DLD1 (cell line): Measurements from ENCODE around the gene IL18R1.

Source experiments
- in situ Hi-C: cut with HindIII; loops from 2 replicates; pipeline ENCODE4 v1.10.0; 2017; ENCODE audit warnings: low sequenced_read_pairs

Gene IL18R1

GRCh38 chr2:102344397-102344796, 11.2 kb upstream of the IL18R1 start:
- in situ Hi-C loops: no loop called here

DNA sequence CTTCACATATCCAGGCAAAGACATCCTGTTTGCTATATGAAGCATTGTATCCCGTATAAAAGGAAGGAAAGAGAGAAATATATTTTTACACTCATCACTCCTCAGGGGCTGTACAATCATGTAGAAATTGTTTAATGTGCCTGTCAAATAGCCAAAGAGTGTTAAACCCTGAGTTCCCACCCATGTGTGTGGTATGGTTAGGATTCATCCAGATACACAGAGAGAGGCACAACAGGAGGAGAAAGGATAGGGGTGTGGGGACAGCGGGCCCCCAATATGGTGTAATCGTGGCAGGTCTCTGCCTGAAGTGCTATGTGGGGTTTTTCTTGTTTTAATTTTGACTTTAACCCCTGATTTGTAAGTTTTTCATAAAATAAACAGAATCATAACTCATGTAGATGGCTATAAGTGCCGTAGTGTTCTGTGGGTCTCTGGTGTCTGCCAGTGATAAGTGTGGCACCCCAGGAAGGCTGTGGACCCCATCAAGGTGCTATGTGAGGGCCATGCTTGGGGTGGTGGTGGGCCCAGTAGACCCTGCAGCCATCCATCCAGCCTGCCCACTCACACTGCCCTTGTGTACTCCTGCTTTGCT, 10.2 kb upstream of the IL18R1 start:
- in situ Hi-C loops: no loop called here

DNA sequence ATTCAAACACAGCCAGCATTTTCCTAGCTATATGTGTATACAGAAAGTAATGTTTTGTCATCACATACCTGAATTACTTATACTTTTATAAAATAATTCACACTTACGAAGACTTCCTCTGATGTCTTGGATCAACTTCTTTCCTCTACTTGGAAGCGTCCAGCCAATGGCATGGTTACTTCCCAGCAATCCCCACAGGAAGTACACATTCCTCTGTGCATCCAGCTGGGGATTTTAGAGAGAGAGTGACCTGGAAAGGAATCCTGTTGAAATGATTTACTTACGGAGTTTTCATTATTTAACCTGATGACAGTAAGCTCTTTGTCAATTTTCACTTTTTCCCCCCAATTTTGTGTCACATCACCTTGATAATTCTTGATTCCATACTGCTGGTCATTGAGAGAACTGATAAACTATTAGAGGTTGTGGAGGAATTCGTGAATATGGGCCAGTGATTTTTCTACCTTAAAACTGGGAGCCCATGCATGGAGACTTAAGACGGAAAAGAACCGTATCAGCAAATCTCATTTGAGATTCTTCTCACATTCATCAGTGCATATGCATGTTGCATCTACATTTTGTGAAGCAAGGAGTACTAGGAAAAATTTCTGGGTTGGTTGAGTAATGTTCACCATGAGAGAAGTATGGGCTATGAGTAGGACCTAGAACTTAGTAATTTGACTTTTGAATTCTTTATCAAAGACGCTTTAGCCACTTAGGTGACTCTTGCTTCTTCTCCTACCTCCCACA, 9.0 kb upstream of the IL18R1 start:
- in situ Hi-C loops: no loop called here

- in situ Hi-C loops: no loop called here
These were observed 5.3 kb upstream of the IL18R1 start for GRCh38 chr2:102350137-102350793.

- in situ Hi-C loops: no loop called here
These were observed 751 bp downstream of the IL18R1 start for GRCh38 chr2:102356381-102356712.

DNA sequence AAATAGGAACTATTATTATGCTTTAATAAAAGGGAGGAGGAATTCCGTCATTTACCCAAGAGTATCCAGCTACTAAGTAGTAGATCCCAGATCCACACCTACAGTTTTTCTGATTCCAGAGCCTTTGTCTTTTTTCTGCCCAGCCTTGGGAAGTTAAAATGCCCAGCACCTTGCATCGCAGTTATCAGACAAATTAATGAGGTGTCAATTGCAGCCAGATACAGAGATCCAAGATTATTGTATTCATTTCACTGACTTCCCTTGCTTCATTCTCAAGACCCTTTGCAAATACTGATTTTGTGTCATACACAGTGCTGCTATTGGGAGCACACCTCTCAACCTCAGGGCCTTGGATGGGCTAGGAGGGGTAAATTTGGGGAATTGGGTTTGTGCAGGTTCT, 1.1 kb downstream of the IL18R1 start:
- in situ Hi-C loops: no loop called here

DNA sequence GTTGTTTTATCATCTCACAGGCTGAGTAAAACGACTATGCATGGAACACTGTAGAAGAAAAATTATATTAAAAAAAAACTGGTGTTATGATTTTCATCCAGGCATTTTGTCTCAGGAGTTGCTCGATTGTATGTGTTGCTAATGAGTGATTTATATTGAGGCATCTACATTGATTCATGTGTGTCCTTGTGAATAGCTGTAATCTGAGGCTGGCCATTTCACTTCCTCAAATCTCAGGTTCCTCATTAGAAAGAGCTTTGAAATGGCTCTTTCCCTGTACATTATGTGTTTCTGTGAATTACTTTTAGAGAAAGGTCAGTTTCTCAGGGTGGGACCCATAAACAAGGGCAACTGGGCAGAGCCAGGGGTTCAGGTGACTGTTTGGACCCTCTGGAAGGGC, 2.3 kb downstream of the IL18R1 start:
- in situ Hi-C loops: no loop called here

GRCh38 chr2:102358496-102358895, 2.9 kb downstream of the IL18R1 start:
- in situ Hi-C loops: no loop called here

DNA sequence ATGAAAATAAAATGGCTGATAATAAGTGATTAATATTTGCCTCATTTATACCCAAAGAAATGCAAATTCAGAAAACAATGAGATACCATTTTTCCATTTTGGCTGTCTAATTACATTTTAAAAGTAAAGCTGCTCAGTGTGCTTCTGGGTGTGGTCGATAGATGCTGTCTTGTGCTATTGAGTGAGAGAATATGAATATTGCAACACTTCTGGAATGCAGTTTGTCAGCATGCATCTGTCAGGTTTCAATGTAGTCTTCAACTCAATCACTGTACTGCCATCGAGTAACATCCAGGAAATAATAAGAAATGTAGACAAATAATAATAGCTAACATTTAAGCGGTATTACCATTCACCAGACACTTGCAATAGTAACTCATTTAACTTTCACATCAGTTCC, 3.9 kb downstream of the IL18R1 start:
- in situ Hi-C loops: no loop called here

DNA sequence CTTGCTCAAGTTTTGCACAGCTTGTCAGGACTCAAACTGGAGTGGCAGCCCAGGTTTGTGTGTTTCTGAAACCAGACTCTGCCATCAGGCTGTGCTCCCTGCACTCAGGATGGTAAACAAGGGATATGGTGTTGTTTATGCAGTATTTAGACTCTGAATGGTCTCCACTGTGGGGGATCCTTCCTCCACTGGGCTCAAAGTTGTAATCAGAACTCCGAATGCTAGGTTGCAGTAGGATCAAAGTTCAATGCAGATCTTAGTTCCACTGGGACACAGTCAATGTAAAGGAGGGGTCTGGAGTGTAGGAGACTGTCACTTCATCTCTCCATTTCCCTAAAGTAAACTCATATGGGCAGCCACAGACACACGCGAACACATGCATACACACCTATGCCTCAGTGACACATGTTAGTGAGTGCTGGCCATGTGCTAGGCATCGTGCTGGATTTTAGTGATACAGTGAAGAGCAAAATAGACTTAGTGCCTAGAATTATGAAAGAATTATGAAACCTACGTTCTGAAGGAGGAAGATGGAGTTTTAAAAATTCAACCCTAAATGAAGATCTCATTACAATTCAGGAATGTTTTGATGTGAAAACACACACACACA, 6.1 kb downstream of the IL18R1 start:
- in situ Hi-C loops: no loop called here

DNA sequence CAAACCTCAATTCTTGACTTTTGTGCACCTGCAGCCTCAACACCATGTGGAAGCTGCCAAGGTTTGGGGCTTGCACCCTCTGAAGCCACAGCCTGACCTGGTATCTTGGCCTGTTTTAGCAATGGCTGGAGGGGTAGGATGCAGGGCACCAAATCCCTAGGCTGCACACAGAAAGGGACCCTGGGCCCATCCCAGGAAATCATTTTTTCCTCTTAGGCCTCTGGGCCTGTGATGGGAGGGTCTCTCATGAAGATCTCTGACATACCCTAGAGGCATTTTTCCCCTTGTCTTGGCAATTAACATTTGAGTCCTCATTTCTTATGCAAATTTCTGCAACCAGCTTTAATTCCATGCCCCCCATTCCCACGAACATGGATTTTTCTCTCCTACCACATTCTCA, 10.2 kb downstream of the IL18R1 start:
- in situ Hi-C loops: no loop called here

DNA sequence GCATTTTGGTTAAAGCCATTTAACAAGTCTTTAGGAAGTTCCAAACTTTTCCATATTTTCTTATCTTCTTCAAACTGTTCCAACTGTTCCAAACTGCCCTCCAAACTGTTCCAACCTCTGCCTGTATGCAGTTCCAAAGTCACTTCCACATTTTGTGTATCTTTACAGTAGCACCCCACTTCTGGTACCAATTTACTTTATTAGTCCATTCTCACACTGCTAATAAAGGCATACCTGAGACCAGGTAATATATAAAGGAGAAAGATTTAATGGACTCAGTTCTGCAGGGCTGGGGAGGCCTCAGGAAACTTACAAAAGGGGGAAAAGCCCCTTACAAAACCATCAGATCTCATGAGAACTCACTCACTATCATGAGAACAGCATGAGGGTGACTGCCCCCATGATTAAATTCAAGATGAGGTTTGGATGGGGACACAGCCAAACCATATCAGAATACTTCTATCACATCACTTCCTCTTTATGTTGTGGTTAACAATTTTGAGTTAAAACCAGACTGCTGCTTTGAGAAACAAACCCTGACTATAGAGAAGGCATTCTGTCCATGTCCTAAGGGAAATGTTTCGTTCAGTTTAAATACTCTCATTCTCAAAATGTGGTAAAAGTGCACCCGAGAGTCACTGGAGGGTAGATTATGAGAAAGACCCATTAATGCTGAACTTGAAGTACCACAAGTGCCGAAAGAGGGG, 11.0 kb downstream of the IL18R1 start:
- in situ Hi-C loops: no loop called here

GRCh38 chr2:102367331-102367971, 11.9 kb downstream of the IL18R1 start:
- in situ Hi-C loops: no loop called here

- in situ Hi-C loops: no loop called here
These were observed 13.0 kb downstream of the IL18R1 start for GRCh38 chr2:102368461-102369109.

GRCh38 chr2:102369866-102370265, 14.3 kb downstream of the IL18R1 start:
- in situ Hi-C loops: no loop called here

DNA sequence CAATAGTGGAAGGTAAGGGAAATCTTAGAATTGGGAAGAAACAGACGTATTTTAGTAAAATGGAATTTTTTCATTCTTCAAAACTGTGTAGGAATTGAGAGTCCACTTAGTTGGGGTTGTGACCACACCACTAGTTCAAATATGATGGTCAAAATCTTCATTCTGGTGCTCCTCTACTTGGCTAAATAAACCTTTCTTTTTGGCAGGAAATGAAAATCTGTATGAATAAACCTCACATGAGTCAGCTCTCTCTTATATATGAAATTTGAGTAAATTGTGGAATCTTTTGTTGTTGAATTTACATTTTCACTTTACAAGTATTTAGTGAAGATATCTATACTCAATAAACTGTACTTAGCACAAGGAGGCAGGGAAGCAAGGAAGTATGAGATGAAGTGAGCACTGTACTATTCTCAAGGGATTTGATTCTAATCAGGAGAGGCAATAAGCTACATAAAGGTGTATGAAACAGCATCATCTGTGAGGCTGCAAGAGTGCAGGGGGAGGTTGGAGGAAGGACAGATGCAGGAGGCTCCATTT, 20.5 kb downstream of the IL18R1 start:
- in situ Hi-C loops: no loop called here

DNA sequence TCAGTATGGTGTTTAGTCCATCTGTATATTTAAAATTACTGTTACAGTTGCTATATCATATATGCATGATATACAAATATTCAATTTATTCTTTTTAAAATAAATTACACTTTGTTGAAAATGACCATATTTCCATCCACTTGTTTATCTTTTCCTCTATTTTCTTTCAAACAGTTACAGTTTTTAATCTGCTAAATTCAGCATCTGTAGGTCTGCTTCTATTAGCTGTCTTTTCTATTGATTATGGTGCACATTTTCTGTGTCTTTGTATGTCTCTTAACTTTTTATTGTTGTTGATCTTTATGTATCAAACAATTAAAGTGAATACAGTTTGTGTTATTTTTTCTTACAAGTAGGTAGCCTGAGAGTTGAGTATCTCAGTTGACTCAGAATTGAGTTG, 28.1 kb downstream of the IL18R1 start:
- in situ Hi-C loops: no loop called here

DNA sequence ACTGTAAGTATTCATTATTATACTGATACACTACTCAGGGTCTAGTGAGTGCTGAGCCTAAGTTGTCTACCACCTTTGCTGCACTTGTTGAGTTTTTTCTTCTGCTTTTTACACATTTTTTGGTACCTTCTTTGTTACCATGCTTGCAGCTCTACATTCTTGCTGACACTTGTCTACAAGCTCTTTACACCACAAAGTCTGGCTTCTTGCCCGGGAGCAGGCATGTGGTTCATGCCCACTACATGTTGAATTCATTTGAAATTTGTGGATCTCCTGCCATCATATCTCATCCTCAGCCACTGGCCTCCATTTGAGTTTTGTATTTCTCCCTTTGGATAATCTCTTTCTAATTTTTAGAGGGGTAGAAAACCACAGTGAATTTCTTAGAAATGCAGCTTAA, 29.9 kb downstream of the IL18R1 start:
- in situ Hi-C loops: no loop called here

DNA sequence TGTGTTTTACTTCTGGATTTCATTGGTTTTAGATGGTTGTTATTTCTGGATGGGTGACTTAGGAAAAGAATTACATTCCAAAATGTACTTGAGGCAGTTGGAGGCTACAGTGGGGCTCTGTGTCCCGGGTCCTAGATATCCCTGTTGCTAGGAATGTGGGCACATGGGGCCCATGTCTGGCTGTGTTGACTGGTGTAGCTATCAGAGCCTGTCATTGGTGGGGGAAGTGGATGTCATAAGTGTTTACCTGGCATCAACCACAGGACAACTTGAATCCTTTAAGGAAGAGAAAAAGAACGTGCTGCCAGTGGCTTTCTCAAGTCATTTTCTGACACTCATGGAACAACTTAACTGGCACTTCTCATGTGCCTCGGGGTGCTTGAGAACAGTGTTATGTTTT, 30.4 kb downstream of the IL18R1 start:
- in situ Hi-C loops: no loop called here

- in situ Hi-C loops: no loop called here
These were observed 31.4 kb downstream of the IL18R1 start for GRCh38 chr2:102386867-102387541.
